Renal pelvis (tissue), 4 donors: ENCODE measurements around the gene WDR20. TPM values are rescaled to one million over a fixed set of nuclear protein-coding genes. Genes with fewer than 3 reads are reported as not detected.
"Not testable (repeated sequence)": the region's sequence is repeated elsewhere in the genome, so short reads cannot be mapped to it uniquely, and the experiment has no call there.

Experiments
- DNase-seq: peaks from one replicate; pipeline ENCODE4 v3.0.0-alpha.2; 2013
- polyA plus RNA-seq, 3 donors: library from polyadenylated mRNA; unstranded; fragments of 120-200 nt; gene quantifications; one replicate each; pipeline ENCODE4 v1.2.1, GENCODE V29; 2013; ENCODE audit not compliant: insufficient read length in 3 of 3

The WDR20 gene
- polyA plus RNA-seq, 3 donors: 27.8 to 35.1 (median 33.4) TPM

- peak; percentile 65 for DNase-seq
Observed at GRCh38 chr14:102235275-102235897, 95.7 kb downstream of the WDR20 start.

GRCh38 chr14:102236026-102236425, 96.3 kb downstream of the WDR20 start:
- no peak for DNase-seq

GRCh38 chr14:102238131-102238530, 98.4 kb downstream of the WDR20 start:
- no peak for DNase-seq

- DNase-seq: no peak
Observed at GRCh38 chr14:102238766-102239165, 99.1 kb downstream of the WDR20 start.

GRCh38 chr14:102239231-102239630, 99.5 kb downstream of the WDR20 start:
- no peak for DNase-seq

- DNase-seq: not testable (repeated sequence)
Observed at GRCh38 chr14:102240481-102240880, 100.8 kb downstream of the WDR20 start.

- no peak for DNase-seq
Observed at GRCh38 chr14:102241147-102241546, 101.5 kb downstream of the WDR20 start.

- DNase-seq: not testable (repeated sequence)
Observed at GRCh38 chr14:102243795-102244194, 104.1 kb downstream of the WDR20 start.

- no peak for DNase-seq
Observed at GRCh38 chr14:102246071-102246470, 106.4 kb downstream of the WDR20 start.

GRCh38 chr14:102248121-102248520, 108.4 kb downstream of the WDR20 start:
- DNase-seq: no peak

- DNase-seq: no peak
Observed at GRCh38 chr14:102249041-102249440, 109.3 kb downstream of the WDR20 start.

GRCh38 chr14:102249981-102250380, 110.3 kb downstream of the WDR20 start:
- DNase-seq: no peak

- no peak for DNase-seq
Observed at GRCh38 chr14:102250636-102251035, 110.9 kb downstream of the WDR20 start.

- no peak for DNase-seq
Observed at GRCh38 chr14:102251161-102251560, 111.5 kb downstream of the WDR20 start.

- no peak for DNase-seq
Observed at GRCh38 chr14:102252834-102253801, 113.4 kb downstream of the WDR20 start.

GRCh38 chr14:102255401-102256190, 115.9 kb downstream of the WDR20 start:
- DNase-seq: peak; percentile 8

- DNase-seq: no peak
Observed at GRCh38 chr14:102256716-102257115, 117.0 kb downstream of the WDR20 start.

GRCh38 chr14:102258136-102258535, 118.4 kb downstream of the WDR20 start:
- DNase-seq: no peak
